BLaER1 treated with 17β-estradiol and CSF1 and Interleukin-3, amounts not matched to agents 10 nM and 100 nM (cell line): ENCODE results near the gene IL4R.

Experiments used
- H3K27ac ChIP-seq, 11 experiments: shearing (Covaris generic); formaldehyde crosslinking; 2 replicates each; pipeline ENCODE4 v1.8.1; 2022
- H3K27me3 ChIP-seq, 11 experiments: shearing (Covaris generic); formaldehyde crosslinking; 2 replicates each; pipeline ENCODE4 v1.8.1; 2022
- H3K36me3 ChIP-seq, 11 experiments: shearing (Covaris generic); formaldehyde crosslinking; 2 replicates each; pipeline ENCODE4 v1.8.1; 2022
- H3K4me1 ChIP-seq, 10 experiments: shearing (Covaris generic); formaldehyde crosslinking; 2 replicates each; pipeline ENCODE4 v1.8.1; 2022
- H3K4me2 ChIP-seq, 11 experiments: shearing (Covaris generic); formaldehyde crosslinking; 2 replicates each; pipeline ENCODE4 v1.8.1; 2022
- H3K4me3 ChIP-seq, 10 experiments: shearing (Covaris generic); formaldehyde crosslinking; 2 replicates each; pipeline ENCODE4 v1.8.1; 2022
- H3K9ac ChIP-seq, 11 experiments: shearing (Covaris generic); formaldehyde crosslinking; 2 replicates each; pipeline ENCODE4 v1.8.1; 2022
- H3K9me3 ChIP-seq, 11 experiments: shearing (Covaris generic); formaldehyde crosslinking; replicated peaks in 1 of 11; 2 replicates each; pipeline ENCODE4 v1.8.1; 2022
- H4K20me1 ChIP-seq, 11 experiments: shearing (Covaris generic); formaldehyde crosslinking; 2 replicates each; pipeline ENCODE4 v1.8.1; 2022
- Cebpa-rat ChIP-seq, 11 experiments: shearing (Covaris generic); IDR thresholded peaks; 2 replicates each; pipeline ENCODE4 v1.8.1; 2022

IL4R gene

GRCh38 chr16:27370318-27370717 lies 56.5 kb downstream of the IL4R start:
- TF ChIP-seq Cebpa-rat (IDR thresholded peaks at IDR 0.05): no peak
- Histone ChIP-seq H4K20me1 (no peaks in the 10 kb centered on the region), H3K27ac (peak overlapping the region in 5 of 11 experiments; percentile 13 to 92 (median 30); a peak in 6 of 22 replicates), H3K4me3 (no peak overlapping the region), H3K9me3 (peaks cover 12 to 20% (median 17%) of the 10 kb centered on the region in 11 experiments), H3K9ac (no peak overlapping the region), H3K4me1 (peaks cover 69 to 99% (median 80%) of the 10 kb centered on the region in 10 experiments), H3K36me3 (peaks cover 0 to 3% (median 0%) of the 10 kb centered on the region in 11 experiments; a peak in 2 of 22 replicates), H3K27me3 (no peaks in the 10 kb centered on the region), H3K4me2 (peak overlapping the region in 6 of 11 experiments; percentile 9 to 95 (median 44); a peak in 9 of 22 replicates)

- H3K4me1 ChIP-seq: peaks cover 57 to 100% (median 82%) of the 10 kb centered on the region in 10 experiments
- peak overlapping the region in 6 of 11 experiments; percentile 46 to 78 (median 71); a peak in 8 of 22 replicates for H3K9ac ChIP-seq
- H3K4me3 ChIP-seq: 0 out of 20 replicates have a peak overlapping the region, but pooled peaks of 1 of the 10 experiments have one; percentile 19
- H3K27me3 ChIP-seq: no peaks in the 10 kb centered on the region
- no peaks in the 10 kb centered on the region for H3K36me3 ChIP-seq
- no peaks in the 10 kb centered on the region for H4K20me1 ChIP-seq
- peaks cover 12 to 20% (median 17%) of the 10 kb centered on the region in 11 experiments for H3K9me3 ChIP-seq
- peak overlapping the region; percentile 47 to 89 (median 82); a peak in 21 of 22 replicates for H3K27ac ChIP-seq
- no peak for TF ChIP-seq Cebpa-rat (IDR thresholded peaks at IDR 0.05)
- H3K4me2 ChIP-seq: peak overlapping the region; percentile 54 to 95 (median 85)
Observed at GRCh38 chr16:27373312-27373711, 59.5 kb downstream of the IL4R start.

- peak overlapping the region in 8 of 10 experiments; percentile 16 to 60 (median 36); a peak in 13 of 20 replicates for H3K4me3 ChIP-seq
- TF ChIP-seq Cebpa-rat (IDR thresholded peaks at IDR 0.05): no peak
Observed at GRCh38 chr16:27374221-27374803, 60.5 kb downstream of the IL4R start.

GRCh38 chr16:27374804-27375425 lies 61.1 kb downstream of the IL4R start:
- Histone ChIP-seq H3K9ac (peak overlapping the region; percentile 54 to 78 (median 71); a peak in 21 of 22 replicates), H3K4me1 (peaks cover 61 to 100% (median 84%) of the 10 kb centered on the region in 10 experiments), H3K9me3 (peaks cover 8 to 15% (median 12%) of the 10 kb centered on the region in 11 experiments), H4K20me1 (no peaks in the 10 kb centered on the region), H3K4me3 (peak overlapping the region in 7 of 10 experiments; percentile 21 to 60 (median 43); a peak in 10 of 20 replicates), H3K36me3 (no peaks in the 10 kb centered on the region), H3K27ac (peak overlapping the region; percentile 47 to 89 (median 82)), H3K4me2 (peak overlapping the region; percentile 54 to 95 (median 85)), H3K27me3 (no peaks in the 10 kb centered on the region)
- TF ChIP-seq Cebpa-rat (IDR thresholded peaks at IDR 0.05): no peak

More at GRCh38 chr16:27374221-27374803, 60.5 kb downstream of the IL4R start:
- no peaks in the 10 kb centered on the region for H4K20me1 ChIP-seq
- H3K4me1 ChIP-seq: peaks cover 61 to 100% (median 84%) of the 10 kb centered on the region in 10 experiments
- H3K27ac ChIP-seq: peak overlapping the region; percentile 47 to 89 (median 82)
- H3K4me2 ChIP-seq: peak overlapping the region; percentile 54 to 95 (median 85)
- peaks cover 12 to 20% (median 17%) of the 10 kb centered on the region in 11 experiments for H3K9me3 ChIP-seq
- H3K27me3 ChIP-seq: no peaks in the 10 kb centered on the region
- no peaks in the 10 kb centered on the region for H3K36me3 ChIP-seq
- H3K9ac ChIP-seq: peak overlapping the region; percentile 54 to 78 (median 71); a peak in 21 of 22 replicates

- peak in 4 of 11 experiments; percentile 22 to 76 (median 59); a peak in 7 of 22 replicates for TF ChIP-seq Cebpa-rat (IDR thresholded peaks at IDR 0.05)
- peak overlapping the region; percentile 47 to 91 (median 70) for H3K4me2 ChIP-seq
- peak overlapping the region; percentile 44 to 87 (median 70); a peak in 18 of 22 replicates for H3K27ac ChIP-seq
- 0 out of 20 replicates have a peak overlapping the region, but pooled peaks of 1 of the 10 experiments have one; percentile 3 for H3K4me3 ChIP-seq
- no peaks in the 10 kb centered on the region for H4K20me1 ChIP-seq
- peaks cover 0 to under 1% (median 0%) of the 10 kb centered on the region in 11 experiments; a peak in 3 of 22 replicates for H3K9me3 ChIP-seq
- no peaks in the 10 kb centered on the region for H3K27me3 ChIP-seq
- H3K9ac ChIP-seq: peak overlapping the region in 6 of 11 experiments; percentile 13 to 55 (median 36); a peak in 10 of 22 replicates
- no peaks in the 10 kb centered on the region for H3K36me3 ChIP-seq
- H3K4me1 ChIP-seq: peaks cover 49 to 100% (median 71%) of the 10 kb centered on the region in 10 experiments
Observed at GRCh38 chr16:27377666-27378485, 64.1 kb downstream of the IL4R start.

- H3K27ac ChIP-seq: peak overlapping the region; percentile 30 to 87 (median 69); a peak in 17 of 22 replicates
- H4K20me1 ChIP-seq: no peaks in the 10 kb centered on the region
- peak overlapping the region in 6 of 11 experiments; percentile 1 to 55 (median 24); a peak in 5 of 22 replicates for H3K9ac ChIP-seq
- peaks cover 38 to 99% (median 71%) of the 10 kb centered on the region in 10 experiments for H3K4me1 ChIP-seq
- no peaks in the 10 kb centered on the region for H3K27me3 ChIP-seq
- peaks cover 0 to 12% (median 7%) of the 10 kb centered on the region in 11 experiments; a peak in 16 of 22 replicates for H3K9me3 ChIP-seq
- TF ChIP-seq Cebpa-rat (IDR thresholded peaks at IDR 0.05): no peak
- no peaks in the 10 kb centered on the region for H3K36me3 ChIP-seq
- H3K4me2 ChIP-seq: peak overlapping the region; percentile 47 to 91 (median 70); a peak in 21 of 22 replicates
- H3K4me3 ChIP-seq: no peak overlapping the region
Observed at GRCh38 chr16:27378871-27379481, 65.2 kb downstream of the IL4R start.

- TF ChIP-seq Cebpa-rat (IDR thresholded peaks at IDR 0.05): no peak
- H3K27me3 ChIP-seq: no peaks in the 10 kb centered on the region
Observed at GRCh38 chr16:27379919-27380318, 66.1 kb downstream of the IL4R start.

GRCh38 chr16:27381236-27381635 lies 67.5 kb downstream of the IL4R start:
- TF ChIP-seq Cebpa-rat (IDR thresholded peaks at IDR 0.05): no peak
- H3K4me2 ChIP-seq: peak overlapping the region in 1 of 11 experiments; percentile 79; a peak in 2 of 22 replicates
- no peak overlapping the region for H3K9ac ChIP-seq
- no peaks in the 10 kb centered on the region for H4K20me1 ChIP-seq
- H3K4me3 ChIP-seq: no peak overlapping the region
- H3K27me3 ChIP-seq: no peaks in the 10 kb centered on the region
- peaks cover 25 to 98% (median 59%) of the 10 kb centered on the region in 10 experiments for H3K4me1 ChIP-seq
- no peaks in the 10 kb centered on the region for H3K36me3 ChIP-seq
- peaks cover 2 to 34% (median 28%) of the 10 kb centered on the region in 11 experiments; a peak in 20 of 22 replicates for H3K9me3 ChIP-seq
- H3K27ac ChIP-seq: peak overlapping the region in 2 of 11 experiments; percentile 8 to 24; a peak in 3 of 22 replicates

More at GRCh38 chr16:27379919-27380318, 66.1 kb downstream of the IL4R start:
- Histone ChIP-seq H3K9ac (no peak overlapping the region), H3K9me3 (peaks cover 0 to 21% (median 16%) of the 10 kb centered on the region in 11 experiments; a peak in 18 of 22 replicates), H3K27ac (peak overlapping the region in 2 of 11 experiments; percentile 64 to 84; a peak in 2 of 22 replicates), H3K4me2 (peak overlapping the region in 4 of 11 experiments; percentile 47 to 91 (median 78); a peak in 5 of 22 replicates), H3K36me3 (no peaks in the 10 kb centered on the region), H3K4me3 (no peak overlapping the region), H4K20me1 (no peaks in the 10 kb centered on the region), H3K4me1 (peaks cover 29 to 99% (median 70%) of the 10 kb centered on the region in 10 experiments)
